ENCODE measurements around the gene FRAS1.

- TF ChIP-seq CTCF (IDR thresholded peaks at IDR 0.05) (no peak), POLR2A (IDR thresholded peaks at IDR 0.05) (no peak)
Measured at GRCh38 chr4:78288327-78288726, 231.2 kb downstream of the FRAS1 start.

All from Peyer's patch (tissue), 4 donors.